Measurements from ENCODE around the gene HECA.
"Not testable (repeated sequence)": the region's sequence is repeated elsewhere in the genome, so short reads cannot be mapped to it uniquely, and the experiment has no call there.

The HECA gene

GRCh38 chr6:139131736-139132280, 3.1 kb upstream of the HECA start:
- H3K4me1 ChIP-seq: peaks cover 35 to 84% (median 63%) of the 10 kb centered on the region in 10 experiments
- H3K9ac ChIP-seq: peak overlapping the region in 3 of 11 experiments; percentile 22 to 39 (median 38); a peak in 4 of 22 replicates
- H3K27me3 ChIP-seq: no peaks in the 10 kb centered on the region
- H3K36me3 ChIP-seq: peaks cover 0 to 1% (median 0%) of the 10 kb centered on the region in 11 experiments; a peak in 3 of 22 replicates
- peaks cover 0 to 3% (median 0%) of the 10 kb centered on the region in 11 experiments; a peak in 6 of 22 replicates for H3K9me3 ChIP-seq (replicated peaks in 1 of 11)
- H3K4me3 ChIP-seq: peak overlapping the region in 3 of 10 experiments; percentile 9 to 23 (median 22); a peak in 5 of 20 replicates
- H4K20me1 ChIP-seq: peaks cover 0 to 4% (median under 1%) of the 10 kb centered on the region in 11 experiments; a peak in 5 of 22 replicates
- peak overlapping the region; percentile 38 to 87 (median 69) for H3K4me2 ChIP-seq
- H3K27ac ChIP-seq: peak overlapping the region in 8 of 11 experiments; percentile 2 to 64 (median 40); a peak in 11 of 22 replicates
- TF ChIP-seq Cebpa-rat (IDR thresholded peaks at IDR 0.05): no peak

- peak overlapping the region in 4 of 11 experiments; percentile 1 to 19 (median 8); a peak in 2 of 22 replicates for H3K9ac ChIP-seq
- peaks cover 49 to 84% (median 69%) of the 10 kb centered on the region in 10 experiments for H3K4me1 ChIP-seq
- peak overlapping the region; percentile 13 to 87 (median 76); a peak in 19 of 22 replicates for H3K4me2 ChIP-seq
- no peak overlapping the region for H3K4me3 ChIP-seq
- peaks cover 0 to 18% (median 8%) of the 10 kb centered on the region in 11 experiments; a peak in 12 of 22 replicates for H3K36me3 ChIP-seq
- H4K20me1 ChIP-seq: peaks cover 0 to 18% (median 11%) of the 10 kb centered on the region in 11 experiments; a peak in 10 of 22 replicates
- peak overlapping the region in 9 of 11 experiments; percentile 4 to 99 (median 32); a peak in 12 of 22 replicates for H3K27ac ChIP-seq
- peaks cover 0 to 14% (median 0%) of the 10 kb centered on the region in 11 experiments; a peak in 7 of 22 replicates for H3K9me3 ChIP-seq (replicated peaks in 1 of 11)
- H3K27me3 ChIP-seq: no peaks in the 10 kb centered on the region
- TF ChIP-seq Cebpa-rat (IDR thresholded peaks at IDR 0.05): no peak
Observed at GRCh38 chr6:139133262-139134063, 1.4 kb upstream of the HECA start.

GRCh38 chr6:139134064-139134395, 850 bp upstream of the HECA start:
- Histone ChIP-seq H3K9ac (peak overlapping the region in 2 of 11 experiments; percentile 1 to 19; a peak in 1 of 22 replicates), H4K20me1 (peaks cover 0 to 23% (median 16%) of the 10 kb centered on the region in 11 experiments; a peak in 10 of 22 replicates), H3K4me3 (no peak overlapping the region), H3K27me3 (no peaks in the 10 kb centered on the region), H3K36me3 (peaks cover 4 to 24% (median 10%) of the 10 kb centered on the region in 11 experiments; a peak in 14 of 22 replicates), H3K27ac (peak overlapping the region in 9 of 11 experiments; percentile 4 to 99 (median 32); a peak in 12 of 22 replicates), H3K9me3 (replicated peaks in 1 of 11) (peaks cover 0 to 14% (median 0%) of the 10 kb centered on the region in 11 experiments; a peak in 7 of 22 replicates), H3K4me2 (peak overlapping the region; percentile 13 to 87 (median 76); a peak in 19 of 22 replicates), H3K4me1 (peaks cover 49 to 84% (median 66%) of the 10 kb centered on the region in 10 experiments)
- TF ChIP-seq Cebpa-rat (IDR thresholded peaks at IDR 0.05): no peak

- Histone ChIP-seq H4K20me1 (peaks cover 0 to 41% (median 24%) of the 10 kb centered on the region in 11 experiments; a peak in 17 of 22 replicates), H3K36me3 (peaks cover 15 to 41% (median 21%) of the 10 kb centered on the region in 11 experiments; a peak in 17 of 22 replicates), H3K4me2 (peak overlapping the region; percentile 75 to 94 (median 79)), H3K4me3 (peak overlapping the region; percentile 76 to 97 (median 92)), H3K9ac (peak overlapping the region; percentile 94 to 99 (median 97)), H3K27me3 (no peaks in the 10 kb centered on the region), H3K4me1 (peaks cover 49 to 79% (median 61%) of the 10 kb centered on the region in 10 experiments), H3K27ac (peak overlapping the region; percentile 91 to 99 (median 95)), H3K9me3 (replicated peaks in 1 of 11) (peaks cover 0 to 20% (median 2%) of the 10 kb centered on the region in 11 experiments; a peak in 8 of 22 replicates)
- TF ChIP-seq Cebpa-rat (IDR thresholded peaks at IDR 0.05): no peak
Observed at GRCh38 chr6:139135578-139136545, 982 bp downstream of the HECA start.

- H3K9ac ChIP-seq: peak overlapping the region in 7 of 11 experiments; percentile 96 to 99 (median 98); a peak in 11 of 22 replicates
- peaks cover 0 to 29% (median 7%) of the 10 kb centered on the region in 11 experiments; a peak in 10 of 22 replicates for H3K9me3 ChIP-seq (replicated peaks in 1 of 11)
- no peaks in the 10 kb centered on the region for H3K27me3 ChIP-seq
- peaks cover 0 to 59% (median 32%) of the 10 kb centered on the region in 11 experiments; a peak in 17 of 22 replicates for H4K20me1 ChIP-seq
- peaks cover 19 to 58% (median 32%) of the 10 kb centered on the region in 11 experiments; a peak in 20 of 22 replicates for H3K36me3 ChIP-seq
- H3K4me1 ChIP-seq: peaks cover 33 to 69% (median 44%) of the 10 kb centered on the region in 10 experiments
- H3K4me2 ChIP-seq: peak overlapping the region; percentile 75 to 94 (median 79)
- TF ChIP-seq Cebpa-rat (IDR thresholded peaks at IDR 0.05): no peak
- peak overlapping the region in 4 of 11 experiments; percentile 91 to 99 (median 95); a peak in 4 of 22 replicates for H3K27ac ChIP-seq
- peak overlapping the region in 9 of 10 experiments; percentile 76 to 97 (median 94); a peak in 15 of 20 replicates for H3K4me3 ChIP-seq
Observed at GRCh38 chr6:139137706-139138105, 2.8 kb downstream of the HECA start.

- H3K27ac ChIP-seq, H3K27me3 ChIP-seq, H3K4me2 ChIP-seq, H3K9ac ChIP-seq, H3K4me3 ChIP-seq: not testable (repeated sequence)
- H3K36me3 ChIP-seq: peaks cover 20 to 61% (median 33%) of the 10 kb centered on the region in 11 experiments; a peak in 21 of 22 replicates
- peaks cover 0 to 29% (median 7%) of the 10 kb centered on the region in 11 experiments; a peak in 10 of 22 replicates for H3K9me3 ChIP-seq (replicated peaks in 1 of 11)
- H3K4me1 ChIP-seq: peaks cover 30 to 79% (median 44%) of the 10 kb centered on the region in 10 experiments
- peaks cover 23 to 91% (median 56%) of the 10 kb centered on the region in 11 experiments; a peak in 20 of 22 replicates for H4K20me1 ChIP-seq
Observed at GRCh38 chr6:139140854-139141253, 6.0 kb downstream of the HECA start.

GRCh38 chr6:139142262-139142661, 7.4 kb downstream of the HECA start:
- no peaks in the 10 kb centered on the region for H3K27me3 ChIP-seq
- H4K20me1 ChIP-seq: peaks cover 30 to 100% (median 70%) of the 10 kb centered on the region in 11 experiments; a peak in 20 of 22 replicates
- H3K4me1 ChIP-seq: peaks cover 22 to 85% (median 38%) of the 10 kb centered on the region in 10 experiments
- no peak overlapping the region for H3K4me3 ChIP-seq
- H3K4me2 ChIP-seq: peak overlapping the region in 2 of 11 experiments; percentile 10 to 38; a peak in 1 of 22 replicates
- no peak for TF ChIP-seq Cebpa-rat (IDR thresholded peaks at IDR 0.05)
- peaks cover 19 to 65% (median 37%) of the 10 kb centered on the region in 11 experiments; a peak in 21 of 22 replicates for H3K36me3 ChIP-seq
- H3K27ac ChIP-seq: no peak overlapping the region
- no peak overlapping the region for H3K9ac ChIP-seq
- peaks cover 0 to 28% (median 7%) of the 10 kb centered on the region in 11 experiments; a peak in 11 of 22 replicates for H3K9me3 ChIP-seq (replicated peaks in 1 of 11)
